ENCODE measurements around the gene PIGQ. TPM values are rescaled to one million over a fixed set of nuclear protein-coding genes. Genes with fewer than 3 reads are reported as not detected.

The PIGQ gene
- total RNA-seq, 4 donors from 2014 or later, result 30.4 to 42.4 (median 36.8) TPM

DNA sequence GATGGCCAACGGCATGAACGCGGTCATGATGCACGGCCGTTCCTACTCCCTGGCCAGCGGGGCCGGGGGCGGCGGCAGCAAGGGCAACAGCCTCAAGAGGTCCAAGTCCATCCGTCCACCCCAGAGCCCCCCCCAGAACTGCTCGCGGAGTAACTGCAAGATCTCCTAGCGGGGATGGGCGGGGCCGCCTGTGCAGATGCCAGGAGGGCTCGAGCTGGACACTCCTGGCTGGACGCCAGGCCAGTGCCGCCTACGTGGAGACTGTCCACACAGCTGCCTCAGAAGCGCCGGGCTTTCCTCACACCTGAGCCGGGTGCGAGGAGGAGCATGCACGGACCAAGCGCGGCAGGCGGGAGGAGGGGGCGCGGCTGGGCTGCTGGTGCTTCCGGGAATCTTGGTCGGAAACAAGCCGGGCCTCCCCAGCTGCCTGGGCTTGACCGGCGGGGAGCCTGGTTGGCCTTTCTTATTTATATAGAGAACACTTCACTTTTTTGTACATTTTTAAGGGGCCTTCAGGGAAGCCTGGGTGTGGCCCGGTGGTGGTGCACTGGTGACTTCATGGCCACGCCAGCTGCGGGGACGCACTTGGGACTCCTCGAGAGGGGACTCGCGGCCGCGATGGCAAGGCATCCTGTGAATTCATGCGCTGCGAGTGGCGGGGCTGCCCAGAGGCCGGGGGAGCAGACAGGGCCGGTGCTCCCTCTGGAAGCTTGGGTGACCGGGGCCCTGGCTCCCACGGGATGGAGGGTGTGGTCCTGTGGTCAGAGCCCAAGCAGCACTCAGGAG is 57.9 kb downstream of the PIGQ start:
- H3K27ac ChIP-seq, result peak overlapping the region in 1 of 4 donors; percentile 19
- ATAC-seq, result no peak
- peaks cover 0 to 45% of the 10 kb centered on the region in 2 donors for H3K36me3 ChIP-seq
- peaks cover 17% of the 10 kb centered on the region for H3K27me3 ChIP-seq
- TF ChIP-seq POLR2A (IDR thresholded peaks at IDR 0.05), result no peak
- TF ChIP-seq CTCF (IDR thresholded peaks at IDR 0.05), result no peak
- no peak for TF ChIP-seq POLR2AphosphoS5 (IDR thresholded peaks at IDR 0.05)
- TF ChIP-seq EP300 (IDR thresholded peaks at IDR 0.05), result no peak
- WGBS, 2 donors (ENCODE audit: low coverage in 1 of 2), result 77% methylated on average over 6 of the region's 50 CpGs; no CpG with 5 or more reads in 1 of the 2 donors
- H3K4me3 ChIP-seq, result no peak overlapping the region
- H3K9me3 ChIP-seq, result no peaks in the 10 kb centered on the region
- peaks cover 0 to 23% (median 18%) of the 10 kb centered on the region in 3 donors for H3K4me1 ChIP-seq

- WGBS, 2 donors (ENCODE audit: low coverage in 1 of 2), result 70% methylated on average over 2 of the region's 33 CpGs; no CpG with 5 or more reads in 1 of the 2 donors
- H3K9me3 ChIP-seq, result no peaks in the 10 kb centered on the region
- H3K36me3 ChIP-seq, result peaks cover 0 to 53% of the 10 kb centered on the region in 2 donors
Measured at GRCh38 chr16:628321-629061, 58.7 kb downstream of the PIGQ start.

GRCh38 chr16:629185-629832 is 59.5 kb downstream of the PIGQ start:
- Histone ChIP-seq H3K9me3 (no peaks in the 10 kb centered on the region), H3K36me3 (peaks cover 0 to 61% of the 10 kb centered on the region in 2 donors), H3K4me1 (peaks cover 0 to 26% (median 18%) of the 10 kb centered on the region in 3 donors), H3K4me3 (no peak overlapping the region), H3K27me3 (peaks cover 19% of the 10 kb centered on the region), H3K27ac (no peak overlapping the region)
- no peak for TF ChIP-seq CTCF (IDR thresholded peaks at IDR 0.05)
- no peak for TF ChIP-seq EP300 (IDR thresholded peaks at IDR 0.05)
- no peak for TF ChIP-seq POLR2A (IDR thresholded peaks at IDR 0.05)
- TF ChIP-seq POLR2AphosphoS5 (IDR thresholded peaks at IDR 0.05), result no peak
- WGBS, 2 donors (ENCODE audit: low coverage in 1 of 2), result 90% methylated on average over 2 of the region's 29 CpGs; no CpG with 5 or more reads in 1 of the 2 donors
- ATAC-seq, result no peak

More at GRCh38 chr16:628321-629061, 58.7 kb downstream of the PIGQ start:
- Histone ChIP-seq H3K27ac (no peak overlapping the region), H3K4me3 (no peak overlapping the region), H3K4me1 (peaks cover 0 to 23% (median 18%) of the 10 kb centered on the region in 3 donors), H3K27me3 (peaks cover 19% of the 10 kb centered on the region)
- TF ChIP-seq POLR2AphosphoS5 (IDR thresholded peaks at IDR 0.05), result no peak
- no peak for TF ChIP-seq CTCF (IDR thresholded peaks at IDR 0.05)
- no peak for TF ChIP-seq POLR2A (IDR thresholded peaks at IDR 0.05)
- TF ChIP-seq EP300 (IDR thresholded peaks at IDR 0.05), result no peak
- ATAC-seq, result no peak

- Histone ChIP-seq H3K27me3 (peaks cover 19% of the 10 kb centered on the region), H3K4me3 (no peak overlapping the region), H3K4me1 (peaks cover 0 to 31% (median 18%) of the 10 kb centered on the region in 3 donors), H3K9me3 (no peaks in the 10 kb centered on the region), H3K36me3 (peaks cover 0 to 66% of the 10 kb centered on the region in 2 donors), H3K27ac (no peak overlapping the region)
- no peak for ATAC-seq
- TF ChIP-seq EP300 (IDR thresholded peaks at IDR 0.05) (no peak), CTCF (IDR thresholded peaks at IDR 0.05) (no peak), POLR2AphosphoS5 (IDR thresholded peaks at IDR 0.05) (no peak), POLR2A (IDR thresholded peaks at IDR 0.05) (no peak)
- 47% methylated on average over 3 of the region's 11 CpGs; no CpG with 5 or more reads in 1 of the 2 donors for WGBS, 2 donors (ENCODE audit: low coverage in 1 of 2)
Measured at GRCh38 chr16:629833-630248, 60.1 kb downstream of the PIGQ start.
